ENCODE data around the gene MS4A2.

DNA sequence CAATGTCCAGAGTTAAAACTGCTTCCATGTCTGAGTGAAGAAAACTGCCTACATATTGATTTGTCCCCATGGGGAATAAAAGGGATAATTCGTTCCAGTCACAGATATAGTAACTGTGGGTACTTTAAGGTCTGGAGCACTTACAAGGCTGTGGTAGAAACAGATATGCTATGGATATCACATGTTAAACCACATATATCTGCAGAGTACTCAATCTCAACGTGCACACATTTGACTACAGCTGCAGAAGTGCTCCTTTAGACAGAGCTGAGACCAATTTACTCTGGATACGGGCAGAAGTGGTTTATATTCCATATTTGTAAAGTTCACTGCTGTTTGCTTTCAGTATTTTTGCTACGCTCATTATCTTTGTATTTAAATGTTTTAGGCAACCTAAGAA lies 9.7 kb upstream of the MS4A2 start:
- TF ChIP-seq POLR2A (IDR thresholded peaks at IDR 0.05): no peak
- TF ChIP-seq, protein P1, sequence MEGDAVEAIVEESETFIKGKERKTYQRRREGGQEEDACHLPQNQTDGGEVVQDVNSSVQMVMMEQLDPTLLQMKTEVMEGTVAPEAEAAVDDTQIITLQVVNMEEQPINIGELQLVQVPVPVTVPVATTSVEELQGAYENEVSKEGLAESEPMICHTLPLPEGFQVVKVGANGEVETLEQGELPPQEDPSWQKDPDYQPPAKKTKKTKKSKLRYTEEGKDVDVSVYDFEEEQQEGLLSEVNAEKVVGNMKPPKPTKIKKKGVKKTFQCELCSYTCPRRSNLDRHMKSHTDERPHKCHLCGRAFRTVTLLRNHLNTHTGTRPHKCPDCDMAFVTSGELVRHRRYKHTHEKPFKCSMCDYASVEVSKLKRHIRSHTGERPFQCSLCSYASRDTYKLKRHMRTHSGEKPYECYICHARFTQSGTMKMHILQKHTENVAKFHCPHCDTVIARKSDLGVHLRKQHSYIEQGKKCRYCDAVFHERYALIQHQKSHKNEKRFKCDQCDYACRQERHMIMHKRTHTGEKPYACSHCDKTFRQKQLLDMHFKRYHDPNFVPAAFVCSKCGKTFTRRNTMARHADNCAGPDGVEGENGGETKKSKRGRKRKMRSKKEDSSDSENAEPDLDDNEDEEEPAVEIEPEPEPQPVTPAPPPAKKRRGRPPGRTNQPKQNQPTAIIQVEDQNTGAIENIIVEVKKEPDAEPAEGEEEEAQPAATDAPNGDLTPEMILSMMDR (IDR thresholded peaks at IDR 0.05): no peak

All from thyroid gland (tissue), 4 donors.